ENCODE measurements around the gene HAO2. TPM values are rescaled to one million over a fixed set of nuclear protein-coding genes. Genes with fewer than 3 reads are reported as not detected.

HAO2 gene
- total and polyA plus RNA-seq, 2 donors (not counting 3 experiments of a cell fraction or from before 2014, with no cell fraction given) = not detected

DNA sequence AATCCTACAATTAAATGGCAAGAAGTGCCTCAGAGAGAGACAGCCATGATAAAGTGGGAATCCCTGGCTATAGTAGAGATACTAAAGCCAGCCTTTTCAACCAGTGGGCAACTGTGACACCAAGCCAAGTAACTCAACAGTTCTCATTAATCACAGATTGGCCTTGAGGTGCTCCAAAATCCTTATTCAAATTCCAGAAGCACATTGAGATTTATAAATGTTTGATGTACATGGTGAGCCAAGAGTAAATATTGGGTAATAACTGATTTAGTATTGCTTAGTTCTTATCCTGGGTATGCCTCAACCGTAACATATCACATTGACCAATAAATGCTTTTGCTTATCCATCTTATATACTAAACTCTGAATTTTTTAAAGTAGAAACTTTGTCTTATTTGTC is 17.1 kb downstream of the HAO2 start:
- dilution Hi-C loops (cut with MboI; ENCODE audit: extremely low pct_ligation_motif_present, low sequenced_read_pairs) = no loop called here
- no peak overlapping the region for H3K4me3 ChIP-seq (replicated peaks in 1 of 3; ENCODE audit: insufficient read depth in 1 of 3, low read depth in 1 of 3, low read length in 3 of 3)
- no peak overlapping the region for H2AFZ ChIP-seq (ENCODE audit: low read depth, low read length)
- no peaks in the 10 kb centered on the region for H3K27me3 ChIP-seq (ENCODE audit: control insufficient read depth in 2 of 2, insufficient read depth in 2 of 2, low read length in 2 of 2)
- no peak overlapping the region for H3K4me2 ChIP-seq (ENCODE audit: insufficient read depth, low read length)
- TF ChIP-seq POLR2AphosphoS5 (IDR thresholded peaks at IDR 0.05; ENCODE audit: insufficient read depth, low read depth, low read length) = no peak
- TF ChIP-seq MYC (IDR thresholded peaks at IDR 0.05; ENCODE audit: low read depth, low read length) = no peak
- TF ChIP-seq JUN (IDR thresholded peaks at IDR 0.05; ENCODE audit: borderline replicate concordance, insufficient read depth, insufficient read length, low read depth) = no peak
- TF ChIP-seq GATA2 (IDR thresholded peaks at IDR 0.05; ENCODE audit: insufficient read depth, insufficient read length, low read depth, low read length) = no peak
- TF ChIP-seq, protein P1, sequence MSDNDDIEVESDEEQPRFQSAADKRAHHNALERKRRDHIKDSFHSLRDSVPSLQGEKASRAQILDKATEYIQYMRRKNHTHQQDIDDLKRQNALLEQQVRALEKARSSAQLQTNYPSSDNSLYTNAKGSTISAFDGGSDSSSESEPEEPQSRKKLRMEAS (IDR thresholded peaks at IDR 0.05; ENCODE audit: insufficient read depth, insufficient read length) = no peak
- no peak for TF ChIP-seq FOS (IDR thresholded peaks at IDR 0.05; ENCODE audit: borderline replicate concordance, insufficient read depth, low read length)
- no peak for TF ChIP-seq EZH2 (IDR thresholded peaks at IDR 0.05; ENCODE audit: borderline replicate concordance, low read depth, low read length, severe bottlenecking)
- TF ChIP-seq, protein P2, sequence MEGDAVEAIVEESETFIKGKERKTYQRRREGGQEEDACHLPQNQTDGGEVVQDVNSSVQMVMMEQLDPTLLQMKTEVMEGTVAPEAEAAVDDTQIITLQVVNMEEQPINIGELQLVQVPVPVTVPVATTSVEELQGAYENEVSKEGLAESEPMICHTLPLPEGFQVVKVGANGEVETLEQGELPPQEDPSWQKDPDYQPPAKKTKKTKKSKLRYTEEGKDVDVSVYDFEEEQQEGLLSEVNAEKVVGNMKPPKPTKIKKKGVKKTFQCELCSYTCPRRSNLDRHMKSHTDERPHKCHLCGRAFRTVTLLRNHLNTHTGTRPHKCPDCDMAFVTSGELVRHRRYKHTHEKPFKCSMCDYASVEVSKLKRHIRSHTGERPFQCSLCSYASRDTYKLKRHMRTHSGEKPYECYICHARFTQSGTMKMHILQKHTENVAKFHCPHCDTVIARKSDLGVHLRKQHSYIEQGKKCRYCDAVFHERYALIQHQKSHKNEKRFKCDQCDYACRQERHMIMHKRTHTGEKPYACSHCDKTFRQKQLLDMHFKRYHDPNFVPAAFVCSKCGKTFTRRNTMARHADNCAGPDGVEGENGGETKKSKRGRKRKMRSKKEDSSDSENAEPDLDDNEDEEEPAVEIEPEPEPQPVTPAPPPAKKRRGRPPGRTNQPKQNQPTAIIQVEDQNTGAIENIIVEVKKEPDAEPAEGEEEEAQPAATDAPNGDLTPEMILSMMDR (IDR thresholded peaks at IDR 0.05; ENCODE audit: extremely low read depth in 1 of 2, insufficient read depth in 1 of 2, low read depth in 1 of 2, low read length in 2 of 2) = no peak
- no peak for TF ChIP-seq POLR2A (IDR thresholded peaks at IDR 0.05; ENCODE audit: low read depth, low read length)
- BruUV-seq (replicated peaks) = no TSS peak
- intact Hi-C loops (cut with micrococcal nuclease) = no loop called here
- no peaks in the 10 kb centered on the region for H3K79me2 ChIP-seq (ENCODE audit: control insufficient read depth, insufficient read depth, low read length)
- no peak for DNase-seq (ENCODE audit: low read depth, low spot score)
- H3K9me1 ChIP-seq (replicated peaks; ENCODE audit: control insufficient read depth, extremely low read depth, insufficient read depth, low read length) = no peaks in the 10 kb centered on the region
- FAIRE-seq = no peak
- H3K4me1 ChIP-seq (ENCODE audit: control insufficient read depth, extremely low read depth, insufficient read depth, low read length) = no peaks in the 10 kb centered on the region
- H3K27ac ChIP-seq (ENCODE audit: insufficient read depth, low read depth, low read length) = no peak overlapping the region
- H3K36me3 ChIP-seq (ENCODE audit: control insufficient read depth in 2 of 2, extremely low read depth in 1 of 2, insufficient read depth in 2 of 2, low read length in 2 of 2) = no peaks in the 10 kb centered on the region
- ChIA-PET CTCF (interaction anchor here (1.3 kb wide), 1 partner anchor 110 kb away, joined by 3 read pairs; no protein-coding TSS in a partner anchor), POLR2A (no interaction called here)
- no peak overlapping the region for H3K9ac ChIP-seq (replicated peaks; ENCODE audit: extremely low read depth, insufficient read depth, low read length)
- H4K20me1 ChIP-seq (replicated peaks; ENCODE audit: control insufficient read depth, extremely low read depth, insufficient read depth, low read length) = no peaks in the 10 kb centered on the region
- H3K9me3 ChIP-seq (replicated peaks; ENCODE audit: control insufficient read depth, insufficient read depth, low read length) = no peaks in the 10 kb centered on the region

All from endothelial cell of umbilical vein (primary cell).